ENCODE results near the gene PPP1R9A.

GRCh38 chr7:95322854-95323253, 415.5 kb downstream of the PPP1R9A start:
- TF ChIP-seq BHLHE40 (IDR thresholded peaks at IDR 0.05; ENCODE audit: borderline replicate concordance) (no peak), TARDBP (IDR thresholded peaks at IDR 0.05) (no peak), L3MBTL2 (conservative IDR thresholded peaks at IDR 0.05) (no peak), HDGF (IDR thresholded peaks at IDR 0.05; ENCODE audit: borderline replicate concordance) (no peak), SUZ12 (IDR thresholded peaks at IDR 0.05) (no peak), NFRKB (IDR thresholded peaks at IDR 0.05) (no peak), ARNT (IDR thresholded peaks at IDR 0.05) (no peak), SP1 (IDR thresholded peaks at IDR 0.05) (no peak), FOXA1 (IDR thresholded peaks at IDR 0.05) (no peak), CTBP1 (IDR thresholded peaks at IDR 0.05; ENCODE audit: borderline replicate concordance) (no peak), FOXM1 (IDR thresholded peaks at IDR 0.05; ENCODE audit: borderline replicate concordance) (no peak)
- TF ChIP-seq, protein P1, sequence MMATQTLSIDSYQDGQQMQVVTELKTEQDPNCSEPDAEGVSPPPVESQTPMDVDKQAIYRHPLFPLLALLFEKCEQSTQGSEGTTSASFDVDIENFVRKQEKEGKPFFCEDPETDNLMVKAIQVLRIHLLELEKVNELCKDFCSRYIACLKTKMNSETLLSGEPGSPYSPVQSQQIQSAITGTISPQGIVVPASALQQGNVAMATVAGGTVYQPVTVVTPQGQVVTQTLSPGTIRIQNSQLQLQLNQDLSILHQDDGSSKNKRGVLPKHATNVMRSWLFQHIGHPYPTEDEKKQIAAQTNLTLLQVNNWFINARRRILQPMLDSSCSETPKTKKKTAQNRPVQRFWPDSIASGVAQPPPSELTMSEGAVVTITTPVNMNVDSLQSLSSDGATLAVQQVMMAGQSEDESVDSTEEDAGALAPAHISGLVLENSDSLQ (IDR thresholded peaks at IDR 0.05): no peak

All from HEK293T (cell line).